Measurements from ENCODE around the gene CCDC190.

DNA sequence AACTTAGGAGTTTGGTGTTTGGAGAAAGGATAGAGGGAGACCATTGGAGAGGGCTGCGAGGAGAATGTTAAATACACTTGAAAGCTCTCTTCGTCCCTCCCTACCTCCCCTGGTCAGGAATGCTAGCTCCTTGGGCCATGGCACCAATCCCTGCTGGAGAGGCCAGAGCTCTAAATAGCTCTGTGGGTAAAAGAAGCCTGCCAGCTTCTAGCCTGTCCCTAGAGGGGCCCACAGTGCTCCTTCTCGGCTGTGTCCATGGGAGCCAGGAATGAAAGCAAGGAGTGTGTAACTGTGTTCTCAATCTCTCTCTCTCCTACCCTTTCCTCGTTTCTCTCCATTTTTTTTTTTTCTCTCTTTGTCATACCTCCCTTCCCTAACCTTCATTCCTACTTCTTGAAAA is at the start of gene CCDC190:
- TF ChIP-seq, protein P1, sequence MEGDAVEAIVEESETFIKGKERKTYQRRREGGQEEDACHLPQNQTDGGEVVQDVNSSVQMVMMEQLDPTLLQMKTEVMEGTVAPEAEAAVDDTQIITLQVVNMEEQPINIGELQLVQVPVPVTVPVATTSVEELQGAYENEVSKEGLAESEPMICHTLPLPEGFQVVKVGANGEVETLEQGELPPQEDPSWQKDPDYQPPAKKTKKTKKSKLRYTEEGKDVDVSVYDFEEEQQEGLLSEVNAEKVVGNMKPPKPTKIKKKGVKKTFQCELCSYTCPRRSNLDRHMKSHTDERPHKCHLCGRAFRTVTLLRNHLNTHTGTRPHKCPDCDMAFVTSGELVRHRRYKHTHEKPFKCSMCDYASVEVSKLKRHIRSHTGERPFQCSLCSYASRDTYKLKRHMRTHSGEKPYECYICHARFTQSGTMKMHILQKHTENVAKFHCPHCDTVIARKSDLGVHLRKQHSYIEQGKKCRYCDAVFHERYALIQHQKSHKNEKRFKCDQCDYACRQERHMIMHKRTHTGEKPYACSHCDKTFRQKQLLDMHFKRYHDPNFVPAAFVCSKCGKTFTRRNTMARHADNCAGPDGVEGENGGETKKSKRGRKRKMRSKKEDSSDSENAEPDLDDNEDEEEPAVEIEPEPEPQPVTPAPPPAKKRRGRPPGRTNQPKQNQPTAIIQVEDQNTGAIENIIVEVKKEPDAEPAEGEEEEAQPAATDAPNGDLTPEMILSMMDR (IDR thresholded peaks at IDR 0.05): no peak
- TF ChIP-seq POLR2A (IDR thresholded peaks at IDR 0.05): no peak
